Gastrocnemius medialis (tissue), 4 donors: ENCODE measurements around the gene IL3RA. TPM values are rescaled to one million over a fixed set of nuclear protein-coding genes. Genes with fewer than 3 reads are reported as not detected.

Source experiments
- ATAC-seq, 2 donors: fragments of 150-250 bp; one replicate each; pipeline ENCODE4 v1.9.1; 2016
- DNase-seq, 2 donors: peaks; one replicate each; pipeline ENCODE4 v3.0.0-alpha.2; 2019
- H3K27ac ChIP-seq, 4 donors: fragments of 200-600 bp; sonication (generic); 1 replicate in 1 of 4; 2 replicates in 3 of 4; pipeline ENCODE4 v1.5.1; 2016 to 2018; ENCODE audit warnings: mild to moderate bottlenecking in 2 of 4, moderate library complexity in 1 of 4
- H3K27me3 ChIP-seq, 3 donors: fragments of 200-600 bp; sonication (generic) in 2 of 3; 1 replicate in 1 of 3; 2 replicates in 2 of 3; pipeline versions ENCODE4 v1.5.1 to v1.6.0; 2016 to 2019; ENCODE audit warnings: mild to moderate bottlenecking in 1 of 3, moderate library complexity in 1 of 3
- H3K36me3 ChIP-seq, 2 donors: fragments of 200-600 bp; sonication (generic) in 1 of 2; one replicate each; pipeline ENCODE4 v1.5.1; 2017 to 2018
- H3K4me1 ChIP-seq, 2 donors: fragments of 200-600 bp; sonication (generic) in 1 of 2; one replicate each; pipeline ENCODE4 v1.5.1; 2016 to 2017; ENCODE audit warnings: mild to moderate bottlenecking in 2 of 2
- H3K4me3 ChIP-seq, 4 donors: fragments of 200-600 bp; sonication (generic) in 3 of 4; 1 replicate in 1 of 4; 2 replicates in 3 of 4; pipeline ENCODE4 v1.5.1; 2016 to 2019; ENCODE audit warnings: mild to moderate bottlenecking in 2 of 4
- H3K9me3 ChIP-seq, 3 donors: fragments of 200-600 bp; sonication (generic) in 2 of 3; 1 replicate in 1 of 3; 2 replicates in 2 of 3; pipeline ENCODE4 v1.5.1; 2016 to 2019
- CTCF ChIP-seq, 5 experiments: fragments of 450-650 bp in 3 of 5; fragments of 200-600 bp in 2 of 5; sonication (generic) in 2 of 5; IDR thresholded peaks in 4 of 5; conservative IDR thresholded peaks in 1 of 5; 1 replicate in 4 of 5; 2 replicates in 1 of 5; pipeline ENCODE4 v1.5.1; 2016 to 2019; ENCODE audit warnings: antibody characterized with exemption in 5 of 5, mild to moderate bottlenecking in 3 of 5, moderate library complexity in 3 of 5
- POLR2A ChIP-seq, 2 donors: fragments of 450-650 bp; IDR thresholded peaks; one replicate each; pipeline ENCODE4 v1.6.1; 2017; ENCODE audit warnings: antibody characterized with exemption in 2 of 2, mild to moderate bottlenecking in 2 of 2, moderate library complexity in 2 of 2
- in situ Hi-C, 4 donors: fragments of 200-750 bp; cut with MboI; loops; one replicate each; pipeline versions ENCODE4 v1.15.0 to v1.8.0; 2017; ENCODE audit warnings: low sequenced_read_pairs in 4 of 4
- intact Hi-C: fragments of 100-400 bp; cut with DNase I; formaldehyde crosslinking; loops from one replicate; pipeline ENCODE4 v1.15.1; 2023; ENCODE audit warnings: low total_unique reads
- total RNA-seq, 4 donors: library from RNA; depleted of rRNA; stranded (reverse); fragments of >200 nt; gene quantifications; one replicate each; pipeline versions ENCODE4 v1.1.0 to v1.2.3, GENCODE V29; 2016

The IL3RA gene
- total RNA-seq, 4 donors from 2014 or later = 2.8 to 8.0 (median 5.6) TPM

DNA sequence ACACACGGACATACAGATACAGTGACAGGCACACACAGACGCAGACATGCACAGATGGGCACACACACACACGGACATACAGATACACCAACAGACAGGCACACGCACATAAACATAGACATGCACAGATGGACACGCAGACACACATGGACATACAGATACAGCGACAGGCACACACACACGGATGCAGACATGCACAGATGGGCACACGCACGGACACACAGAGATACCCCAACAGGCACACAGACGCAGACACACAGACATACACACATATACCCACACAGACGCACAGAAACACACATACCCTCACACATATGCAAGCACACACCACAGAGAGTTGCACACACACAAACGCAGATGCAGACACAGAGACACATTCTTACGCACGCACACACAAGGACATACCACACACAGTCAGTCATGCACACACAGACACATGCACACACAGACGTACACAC lies 79.8 kb downstream of the IL3RA start:
- in situ Hi-C loops = no loop called here

GRCh38 chrX:1416965-1417760 lies 80.6 kb downstream of the IL3RA start:
- H3K9me3 ChIP-seq = no peaks in the 10 kb centered on the region
- H3K4me1 ChIP-seq = no peaks in the 10 kb centered on the region
- TF ChIP-seq POLR2A (IDR thresholded peaks at IDR 0.05) (no peak), CTCF (IDR thresholded peaks at IDR 0.05 in 4 of 5, conservative IDR thresholded peaks at IDR 0.05 in 1 of 5) (no peak)
- peaks cover 0 to 30% of the 10 kb centered on the region in 2 donors for H3K36me3 ChIP-seq
- intact Hi-C loops = no loop called here
- no peak overlapping the region for H3K27ac ChIP-seq
- ATAC-seq (no peak), DNase-seq (no peak)
- H3K27me3 ChIP-seq = no peaks in the 10 kb centered on the region
- H3K4me3 ChIP-seq = no peak overlapping the region
- in situ Hi-C loops = no loop called here

More for the DNA sequence above, 79.8 kb downstream of the IL3RA start:
- H3K27me3 ChIP-seq = no peaks in the 10 kb centered on the region
- H3K4me3 ChIP-seq = no peak overlapping the region
- H3K9me3 ChIP-seq = no peaks in the 10 kb centered on the region
- intact Hi-C loops = no loop called here
- H3K27ac ChIP-seq = no peak overlapping the region
- ATAC-seq (no peak), DNase-seq (no peak)
- peaks cover 0 to 30% of the 10 kb centered on the region in 2 donors for H3K36me3 ChIP-seq
- no peaks in the 10 kb centered on the region for H3K4me1 ChIP-seq
- TF ChIP-seq CTCF (IDR thresholded peaks at IDR 0.05 in 4 of 5, conservative IDR thresholded peaks at IDR 0.05 in 1 of 5) = no peak

DNA sequence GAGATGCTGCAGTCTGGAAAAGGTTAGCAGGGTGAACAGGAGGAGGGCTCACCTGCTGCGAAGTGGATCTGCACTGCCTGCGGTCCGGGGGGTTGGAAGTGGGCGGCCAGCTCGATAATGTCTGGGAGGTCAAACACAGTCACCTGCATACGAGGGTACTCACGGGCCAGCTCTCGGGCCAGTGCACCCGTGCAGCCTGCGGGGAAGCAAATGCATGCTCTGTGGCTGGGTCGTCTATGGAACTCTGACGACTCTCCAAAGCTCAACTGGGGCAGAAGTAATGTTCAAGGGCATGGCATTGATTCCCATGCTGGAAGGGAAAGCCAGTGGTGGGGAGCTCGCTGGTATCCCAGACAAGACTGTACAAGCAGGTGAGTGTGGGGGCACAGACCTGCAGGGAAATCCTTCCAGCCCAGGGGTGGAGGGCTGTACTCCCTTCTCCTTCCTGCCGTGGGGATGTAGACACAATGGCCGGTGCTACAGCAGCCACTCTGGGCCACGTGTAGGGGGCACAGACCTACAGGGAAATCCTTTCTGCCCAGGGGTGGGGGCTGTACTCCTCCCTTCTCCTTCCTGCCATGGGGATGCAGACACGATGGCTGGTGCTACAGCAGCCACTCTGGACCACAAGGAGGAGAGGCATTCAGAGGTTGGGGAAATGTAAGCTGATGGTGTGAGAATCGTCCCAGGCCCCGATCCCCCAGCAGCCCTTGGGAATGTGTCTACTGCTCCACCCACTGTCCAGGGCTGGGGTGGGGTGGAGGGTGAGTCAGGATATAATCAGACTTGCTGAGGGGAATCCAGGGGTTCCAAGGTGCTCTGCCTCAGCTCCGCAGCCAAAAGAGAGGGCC lies 81.6 kb downstream of the IL3RA start:
- no peak overlapping the region for H3K27ac ChIP-seq
- DNase-seq (no peak), ATAC-seq (no peak)
- H3K4me3 ChIP-seq = no peak overlapping the region
- intact Hi-C loops (no loop called here), in situ Hi-C loops (no loop called here)
- no peak for TF ChIP-seq CTCF (IDR thresholded peaks at IDR 0.05 in 4 of 5, conservative IDR thresholded peaks at IDR 0.05 in 1 of 5)
- TF ChIP-seq POLR2A (IDR thresholded peaks at IDR 0.05) = no peak
- H3K36me3 ChIP-seq = peaks cover 0 to 30% of the 10 kb centered on the region in 2 donors
- no peaks in the 10 kb centered on the region for H3K4me1 ChIP-seq
- H3K27me3 ChIP-seq = no peaks in the 10 kb centered on the region
- no peaks in the 10 kb centered on the region for H3K9me3 ChIP-seq

DNA sequence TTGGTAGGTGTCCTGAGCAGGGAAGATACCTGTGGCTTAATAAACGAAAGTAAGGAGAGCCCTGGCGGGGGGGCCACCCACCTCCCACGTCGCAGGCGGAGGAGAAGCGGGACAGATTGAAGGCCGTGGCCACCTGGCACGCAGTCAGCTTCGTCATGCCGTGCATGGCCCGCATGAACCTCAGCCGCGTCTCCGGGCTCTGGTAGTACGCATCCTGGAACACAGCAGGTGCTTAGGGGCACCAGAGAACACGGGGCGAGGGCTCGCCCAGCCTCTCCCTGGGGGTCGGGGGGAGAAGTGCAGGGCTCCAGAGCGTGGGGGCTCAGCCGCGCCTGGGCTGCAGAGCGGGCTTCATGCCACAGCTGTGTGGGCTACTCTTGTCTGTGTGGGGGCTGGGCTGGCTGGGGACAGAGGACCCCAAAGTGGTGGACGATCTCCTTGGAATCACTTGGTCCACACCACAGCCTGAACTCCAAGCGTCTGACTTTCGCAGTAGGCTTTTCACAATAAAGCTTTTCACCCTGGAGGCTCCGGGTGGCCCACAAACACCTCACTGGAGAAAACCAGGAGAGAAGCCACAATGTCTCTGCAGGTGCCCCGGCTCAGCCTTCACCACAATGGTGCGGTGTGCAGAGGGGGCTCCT lies 82.4 kb downstream of the IL3RA start:
- Histone ChIP-seq H3K36me3 (peaks cover 0 to 21% of the 10 kb centered on the region in 2 donors), H3K27me3 (no peaks in the 10 kb centered on the region), H3K27ac (no peak overlapping the region), H3K9me3 (no peaks in the 10 kb centered on the region), H3K4me3 (no peak overlapping the region), H3K4me1 (no peaks in the 10 kb centered on the region)
- in situ Hi-C loops (no loop called here), intact Hi-C loops (no loop called here)
- DNase-seq (no peak), ATAC-seq (no peak)
- TF ChIP-seq CTCF (IDR thresholded peaks at IDR 0.05 in 4 of 5, conservative IDR thresholded peaks at IDR 0.05 in 1 of 5) (no peak), POLR2A (IDR thresholded peaks at IDR 0.05) (no peak)
